NCI-H2107 treated with DMSO at 0.1 percent for 48 hours (cell line): Measurements from ENCODE around the gene NPAS4.
"Not testable (repeated sequence)": the region's sequence is repeated elsewhere in the genome, so short reads cannot be mapped to it uniquely, and the experiment has no call there.

Source experiments
- DNase-seq: peaks from one replicate; lab custom pipeline; 2025; ENCODE audit not compliant: unreplicated experiment; lab: John Stamatoyannopoulos, UW

NPAS4 gene

DNA sequence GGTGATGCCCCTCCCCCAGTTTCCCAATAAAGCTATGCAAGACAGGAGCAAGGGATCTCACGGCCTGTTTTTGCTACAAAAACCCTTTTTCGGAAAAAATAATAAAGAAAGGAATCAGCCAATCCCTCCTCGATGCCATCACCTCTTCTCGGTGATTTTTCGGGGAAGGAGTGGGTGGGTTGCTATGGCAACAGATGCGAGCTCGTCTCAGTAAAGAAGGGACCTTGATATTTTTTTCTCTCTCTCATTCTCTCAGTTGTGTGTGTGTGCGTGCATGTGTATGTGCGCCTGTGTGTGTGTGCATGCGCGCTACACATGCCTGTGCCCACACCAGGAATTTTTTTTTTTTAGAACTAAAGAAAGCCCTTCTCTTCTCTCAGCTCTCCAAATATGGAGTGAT is 3.8 kb upstream of the NPAS4 start:
- DNase-seq: no peak

- DNase-seq: peak; percentile 68
Observed at GRCh38 chr11:66418168-66418985, 2.5 kb upstream of the NPAS4 start.

DNA sequence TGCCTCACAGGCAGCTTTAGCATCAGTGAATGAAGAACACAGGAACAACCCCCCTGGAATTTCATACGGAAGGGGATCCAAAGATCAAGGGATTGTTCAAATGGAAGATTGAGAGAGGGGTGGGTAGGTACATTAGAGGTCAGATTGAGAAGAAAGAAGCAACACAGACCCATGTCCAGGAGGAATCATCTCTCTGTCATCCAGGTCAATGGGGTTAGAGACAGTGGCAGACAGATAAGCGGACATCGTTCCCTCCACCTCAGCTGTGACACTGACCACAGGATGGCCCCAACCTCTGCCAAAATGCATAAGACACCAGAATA is 1.9 kb upstream of the NPAS4 start:
- no peak for DNase-seq

- DNase-seq: no peak
Observed at GRCh38 chr11:66419825-66420224, 1.0 kb upstream of the NPAS4 start.

DNA sequence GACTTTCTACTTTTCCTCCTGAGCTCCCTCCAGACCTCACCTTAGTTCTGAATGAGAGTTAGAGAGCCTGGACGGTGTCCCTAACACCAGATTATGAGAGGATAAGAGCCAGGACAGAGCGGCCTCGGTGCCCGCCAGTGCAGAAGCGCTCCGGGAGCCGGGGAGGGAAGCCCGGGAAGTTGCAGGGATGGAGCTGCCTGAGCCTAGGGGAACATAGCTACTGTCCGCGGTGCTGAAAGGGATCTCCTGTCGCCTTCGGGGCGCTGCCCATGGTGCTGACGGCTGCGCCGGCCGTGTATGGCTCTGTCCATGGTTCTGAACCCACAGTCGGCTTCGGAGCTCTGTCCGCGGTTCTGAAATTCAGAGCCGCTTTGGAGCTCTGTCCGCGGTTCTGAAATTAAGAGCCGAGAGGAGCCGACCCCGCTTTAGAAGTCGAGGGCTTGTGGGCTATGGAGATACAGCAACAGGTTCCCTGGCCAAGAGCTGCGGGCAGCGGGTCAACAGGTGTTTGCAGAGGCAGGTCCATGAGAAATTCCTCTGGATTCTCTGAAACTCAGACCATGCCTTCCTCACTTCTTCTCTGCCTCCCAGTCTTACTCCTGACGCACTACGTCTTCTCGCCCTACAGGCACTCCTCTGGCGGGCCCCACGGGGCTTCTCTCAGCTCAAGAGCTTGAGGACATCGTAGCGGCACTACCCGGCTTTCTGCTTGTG is 814 bp downstream of the NPAS4 start:
- DNase-seq: no peak

GRCh38 chr11:66426314-66426713 is 5.5 kb downstream of the NPAS4 start:
- no peak for DNase-seq

DNA sequence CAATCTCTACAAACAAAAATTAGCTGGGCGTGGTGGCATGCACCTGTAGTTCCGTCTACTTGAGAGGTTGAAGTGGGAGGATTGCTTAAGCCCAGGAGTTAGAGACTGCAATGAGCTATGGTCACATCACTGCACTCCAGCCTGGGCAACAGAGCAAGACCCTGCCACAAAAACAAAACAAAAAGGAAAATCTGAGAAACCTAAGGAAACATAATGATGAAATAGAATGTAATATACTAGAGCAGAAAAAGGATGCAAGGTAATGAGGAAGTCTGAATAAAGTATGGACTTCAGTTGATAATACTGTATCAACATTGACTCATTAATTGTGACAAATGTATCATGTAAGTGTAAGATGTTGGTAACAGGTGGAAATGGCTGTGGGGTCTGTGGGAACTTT is 8.1 kb downstream of the NPAS4 start:
- no peak for DNase-seq

DNA sequence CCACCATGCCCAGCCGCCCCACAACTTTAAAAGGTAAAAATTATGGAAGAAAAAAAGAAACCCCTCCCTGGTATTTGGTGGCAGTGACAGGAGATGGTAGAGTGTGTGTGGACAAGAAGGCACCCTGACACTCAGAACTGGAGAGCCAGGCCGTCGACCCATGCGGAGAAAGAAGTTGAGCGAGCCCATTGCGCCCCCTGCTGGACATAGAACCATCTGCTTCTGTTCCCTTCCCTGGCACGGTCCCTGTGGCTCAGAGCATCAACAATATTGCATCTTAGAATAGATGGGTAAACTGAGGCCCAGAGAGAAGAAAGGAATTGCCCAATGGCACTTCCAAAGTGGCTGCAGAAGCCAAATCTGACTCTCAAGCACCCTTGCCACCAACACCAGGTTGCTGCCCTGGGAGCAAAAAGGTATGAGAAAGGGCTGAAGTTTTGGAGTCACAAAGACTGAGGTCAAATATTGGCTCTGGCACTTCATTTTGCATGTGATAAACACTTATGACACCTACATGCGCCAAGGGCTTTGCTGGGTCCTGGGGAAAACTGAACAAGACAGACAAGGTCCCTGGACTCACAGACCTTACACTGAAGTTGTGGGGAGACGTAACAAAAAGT is 9.3 kb downstream of the NPAS4 start:
- DNase-seq: peak; percentile 69

DNA sequence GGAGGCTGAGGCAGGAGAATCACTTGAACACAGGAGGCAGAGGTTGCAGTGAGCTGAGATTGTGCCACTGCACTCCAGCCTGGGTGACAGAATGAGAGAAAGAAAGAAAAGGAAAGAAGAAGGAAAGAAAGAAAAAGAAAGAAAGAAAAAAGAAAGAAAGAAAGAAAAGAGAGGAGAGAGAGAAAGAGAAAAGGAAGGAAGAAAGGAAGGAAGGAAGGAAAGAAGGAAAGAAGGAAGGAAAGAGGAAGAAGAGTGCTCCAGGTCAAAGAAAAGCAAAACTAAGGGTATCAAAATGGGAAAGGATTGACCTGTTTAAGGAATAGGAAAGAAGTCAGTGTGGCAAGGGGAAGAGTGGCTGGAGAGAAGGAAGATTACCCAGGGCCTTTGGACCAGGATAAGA is 10.5 kb downstream of the NPAS4 start:
- DNase-seq: not testable (repeated sequence)

- not testable (repeated sequence) for DNase-seq
Observed at GRCh38 chr11:66431871-66432329, 11.1 kb downstream of the NPAS4 start.

- DNase-seq: no peak
Observed at GRCh38 chr11:66432597-66432996, 11.8 kb downstream of the NPAS4 start.

DNA sequence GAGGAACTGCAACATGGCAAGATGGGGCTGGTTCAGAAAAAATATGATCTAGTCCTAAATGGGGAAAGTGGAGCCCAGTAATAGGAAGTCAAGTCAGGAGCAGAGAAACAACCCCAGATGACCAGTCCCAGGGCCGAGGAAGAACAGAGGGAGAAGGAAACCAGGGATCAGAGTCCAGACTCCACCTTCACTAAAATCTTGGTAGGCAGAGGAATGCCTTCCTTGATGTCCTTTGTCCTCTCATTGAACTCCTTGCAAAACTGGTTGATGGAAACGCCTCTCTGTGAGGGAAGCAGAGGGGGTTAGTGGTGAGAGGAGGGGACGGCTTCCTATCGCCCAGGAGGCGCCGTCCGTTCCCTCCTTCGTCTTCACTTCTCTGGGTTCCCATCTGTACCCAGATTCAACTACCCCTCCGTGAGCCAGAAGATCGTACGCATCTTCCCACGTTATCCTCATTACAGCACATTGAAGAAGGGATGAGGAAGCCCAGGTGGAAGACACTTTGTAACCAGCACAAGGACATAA is 17.2 kb downstream of the NPAS4 start:
- no peak for DNase-seq

DNA sequence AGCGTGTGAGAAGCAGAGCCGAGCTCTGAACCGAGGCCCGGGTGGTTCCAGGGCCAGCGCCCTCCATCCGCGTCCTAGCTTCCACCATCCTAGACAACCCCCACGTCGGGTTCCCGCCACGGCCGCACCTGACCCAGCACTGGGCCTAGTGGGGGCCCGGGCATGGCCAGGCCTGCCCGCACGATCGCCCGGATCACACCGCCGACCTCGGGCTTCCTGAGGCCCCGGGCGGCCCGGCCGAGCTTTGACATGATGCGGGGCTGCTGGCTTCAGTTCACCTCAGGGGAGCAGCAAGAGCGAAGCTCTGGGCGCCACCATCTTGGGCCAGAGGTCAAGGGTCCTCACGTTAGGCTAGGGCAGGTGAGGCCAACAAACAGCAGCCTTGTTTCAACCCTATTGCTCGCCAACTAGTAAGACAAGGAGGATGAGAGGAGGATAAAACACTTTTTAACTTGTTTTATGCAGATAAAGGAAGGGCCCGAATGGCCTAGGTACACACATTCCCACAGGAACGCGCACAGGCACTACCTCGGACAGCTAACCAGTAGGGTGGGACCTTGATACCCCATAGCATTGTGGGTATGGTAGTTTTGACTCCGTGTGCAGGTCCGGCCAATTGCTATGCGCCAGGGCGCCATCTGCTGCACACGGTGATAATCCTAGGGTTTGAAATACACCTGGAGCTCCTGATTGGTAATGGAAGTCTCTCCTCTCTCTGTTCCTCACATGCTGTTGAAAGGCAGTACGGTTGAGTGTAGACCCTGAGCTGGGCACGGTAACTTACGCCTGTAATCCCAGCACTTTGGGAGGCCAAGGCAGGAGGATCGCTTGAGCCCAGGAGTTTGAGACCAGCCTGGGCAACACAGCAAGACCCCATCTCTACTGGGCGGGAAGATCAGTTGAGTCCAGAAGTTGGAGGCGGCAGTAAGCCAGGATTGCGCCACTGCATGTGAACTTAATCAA is 17.9 kb downstream of the NPAS4 start, which contains the start of gene MRPL11:
Gene MRPL11, minus strand, starts transcription at position 345 of the 963 bp plus-strand sequence. Its CDS starts 94 bp downstream, at position 251.
- DNase-seq: peak; percentile 94

DNA sequence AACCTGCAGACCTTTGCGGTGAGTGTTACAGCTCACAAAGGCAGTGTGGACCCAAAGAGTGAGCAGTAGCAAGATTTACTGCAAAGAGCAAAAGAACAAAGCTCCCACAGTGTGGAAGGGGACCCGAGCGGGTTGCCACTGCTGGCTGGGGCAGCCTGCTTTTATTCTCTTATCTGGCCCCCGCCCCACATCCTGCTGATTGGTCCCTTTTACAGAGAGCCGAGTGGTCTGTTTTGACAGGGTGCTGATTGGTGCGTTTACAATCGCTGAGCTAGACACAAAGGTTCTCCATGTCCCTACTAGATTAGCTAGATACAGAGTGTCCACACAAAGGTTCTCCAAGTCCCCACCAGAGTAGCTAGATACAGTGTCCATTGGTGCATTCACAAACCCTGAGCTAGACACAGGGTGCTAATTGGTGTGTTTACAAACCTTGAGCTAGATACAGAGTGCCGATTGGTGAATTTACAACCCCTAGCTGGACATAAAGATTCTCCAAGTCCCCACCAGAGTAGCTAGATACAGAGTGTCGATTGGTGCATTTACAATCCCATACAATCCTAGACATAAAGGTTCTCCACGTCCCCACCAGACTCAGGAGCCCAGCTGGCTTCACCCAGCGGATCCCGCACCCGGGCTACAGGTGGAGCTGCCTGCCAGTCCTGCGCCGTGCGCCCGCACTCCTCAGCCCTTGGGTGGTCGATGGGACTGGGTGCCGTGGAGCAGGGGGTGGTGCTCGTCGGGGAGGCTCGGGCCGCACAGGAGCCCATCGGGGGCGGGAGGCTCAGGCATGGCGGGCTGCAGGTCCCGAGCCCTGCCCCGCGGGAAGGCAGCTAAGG is 19.5 kb downstream of the NPAS4 start:
- not testable (repeated sequence) for DNase-seq

GRCh38 chr11:66440940-66441282 is 20.1 kb downstream of the NPAS4 start:
- DNase-seq: not testable (repeated sequence)

DNA sequence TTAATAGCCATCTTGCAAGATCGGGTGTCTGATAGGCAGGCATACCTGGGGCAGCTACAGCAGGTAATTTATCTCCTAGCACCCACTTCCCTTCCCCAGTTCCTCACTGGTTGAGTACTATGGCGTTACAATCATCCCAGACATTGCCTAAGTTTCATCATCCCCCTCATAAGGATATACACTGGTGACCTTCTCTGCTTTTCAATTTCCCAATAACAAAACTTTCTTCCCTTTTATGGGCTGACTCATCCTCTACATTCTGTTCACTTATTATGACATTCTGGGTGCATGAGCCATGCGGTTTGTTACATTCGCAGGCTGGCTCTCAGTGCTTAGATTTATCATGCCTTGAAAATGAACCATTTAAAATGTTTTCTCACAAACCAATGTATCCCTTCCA is 22.8 kb downstream of the NPAS4 start:
- no peak for DNase-seq

DNA sequence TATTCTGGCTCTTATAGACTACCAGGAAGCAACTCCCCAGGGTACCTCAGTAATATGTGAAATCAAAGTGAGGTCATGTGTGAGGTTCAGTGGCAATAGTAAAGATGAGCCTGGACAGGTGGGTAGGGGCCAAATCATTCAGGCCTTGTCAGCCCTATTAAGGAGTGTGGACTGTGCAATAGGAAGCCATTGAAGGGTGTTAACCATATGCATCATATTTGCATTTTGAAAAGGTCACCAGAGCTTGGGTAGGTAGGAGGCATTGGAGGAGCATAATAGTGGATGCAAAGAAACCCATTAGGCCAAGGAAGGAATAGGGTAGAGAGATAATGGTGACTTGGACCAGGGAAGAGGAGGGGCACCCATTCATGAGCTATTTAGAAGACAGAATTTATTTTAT is 26.2 kb downstream of the NPAS4 start:
- DNase-seq: no peak

DNA sequence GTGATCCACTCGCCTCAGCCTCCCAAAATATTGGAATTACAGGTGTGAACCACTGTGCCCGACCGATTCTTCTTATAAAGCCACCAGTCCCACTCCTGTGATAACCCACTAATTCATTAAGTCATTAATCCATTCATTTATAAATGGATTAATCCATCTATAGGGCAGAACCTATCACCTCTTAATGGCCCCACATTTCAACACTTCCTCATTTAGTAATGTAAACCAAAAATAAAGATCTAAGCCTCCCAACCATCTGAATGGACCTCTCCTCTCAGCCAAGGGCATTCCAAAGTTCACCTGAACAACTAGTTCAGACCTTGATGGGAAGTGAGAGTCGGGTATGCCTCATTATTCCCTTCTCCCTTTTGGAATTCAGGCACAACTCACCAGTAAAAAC is 27.7 kb downstream of the NPAS4 start:
- DNase-seq: no peak

GRCh38 chr11:66450560-66450959 is 29.7 kb downstream of the NPAS4 start:
- no peak for DNase-seq

DNA sequence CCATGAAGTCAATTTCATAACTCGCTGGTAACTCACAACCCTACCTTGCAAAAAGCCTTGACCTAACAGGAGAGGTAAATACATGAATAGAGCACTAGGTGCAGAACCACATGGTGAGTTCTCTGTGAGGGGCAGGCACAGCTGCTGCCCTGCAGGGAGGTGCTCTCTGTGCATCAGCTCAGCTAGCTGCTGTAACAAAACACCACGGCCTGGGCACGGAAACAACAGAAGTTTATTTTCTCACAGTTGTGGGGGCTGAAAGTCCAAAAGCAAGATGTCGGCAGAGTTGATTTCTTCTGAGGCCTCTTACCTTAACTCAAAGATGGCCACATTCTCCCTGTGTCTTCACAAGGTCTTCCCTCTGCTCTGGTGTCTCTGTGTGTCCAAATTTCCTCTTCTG is 30.8 kb downstream of the NPAS4 start:
- DNase-seq: no peak
